Right lobe of liver (tissue), 4 donors: ENCODE data around the gene ABCA6.

Source experiments
- POLR2A ChIP-seq: fragments of 450-650 bp; IDR thresholded peaks from one replicate; pipeline ENCODE4 v1.6.1; 2017; ENCODE audit warnings: antibody characterized with exemption, mild to moderate bottlenecking
- TF ChIP-seq, protein P1 (sequence below), 4 donors: fragments of 200-600 bp in 3 of 4; fragments of 450-650 bp in 1 of 4; IDR thresholded peaks; one replicate each; pipeline versions ENCODE4 v1.5.1 to v1.8.0; 2016 to 2022; ENCODE audit warnings: antibody characterized with exemption in 4 of 4, mild to moderate bottlenecking in 2 of 4
- donor health status: DM: no; HTN: no; CAD: no.
- donor health status: DM: no; HTN: no; CAD: no.
- donor health status: DM: no; HTN: yes; CAD: no.

DNA sequence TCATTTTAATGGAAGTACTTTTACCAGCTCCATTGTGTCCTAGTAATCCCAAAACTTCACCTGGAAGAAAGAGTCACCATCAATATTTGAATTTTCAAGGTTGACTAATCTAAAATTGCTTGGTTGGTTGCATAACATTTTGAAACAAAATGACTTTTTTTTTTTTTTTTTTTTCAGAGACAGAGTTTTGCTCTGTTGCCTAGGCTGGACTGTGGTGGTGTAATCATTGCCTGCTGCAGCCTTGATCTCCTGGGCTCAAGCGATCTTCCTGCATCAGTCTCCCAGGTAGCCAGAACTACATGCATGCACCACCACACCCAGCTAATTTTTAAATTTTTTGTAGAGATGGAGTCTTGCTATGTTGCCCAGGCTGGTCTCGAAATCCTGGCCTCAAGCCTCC lies 12.6 kb upstream of the ABCA6 start:
- TF ChIP-seq, protein P1, sequence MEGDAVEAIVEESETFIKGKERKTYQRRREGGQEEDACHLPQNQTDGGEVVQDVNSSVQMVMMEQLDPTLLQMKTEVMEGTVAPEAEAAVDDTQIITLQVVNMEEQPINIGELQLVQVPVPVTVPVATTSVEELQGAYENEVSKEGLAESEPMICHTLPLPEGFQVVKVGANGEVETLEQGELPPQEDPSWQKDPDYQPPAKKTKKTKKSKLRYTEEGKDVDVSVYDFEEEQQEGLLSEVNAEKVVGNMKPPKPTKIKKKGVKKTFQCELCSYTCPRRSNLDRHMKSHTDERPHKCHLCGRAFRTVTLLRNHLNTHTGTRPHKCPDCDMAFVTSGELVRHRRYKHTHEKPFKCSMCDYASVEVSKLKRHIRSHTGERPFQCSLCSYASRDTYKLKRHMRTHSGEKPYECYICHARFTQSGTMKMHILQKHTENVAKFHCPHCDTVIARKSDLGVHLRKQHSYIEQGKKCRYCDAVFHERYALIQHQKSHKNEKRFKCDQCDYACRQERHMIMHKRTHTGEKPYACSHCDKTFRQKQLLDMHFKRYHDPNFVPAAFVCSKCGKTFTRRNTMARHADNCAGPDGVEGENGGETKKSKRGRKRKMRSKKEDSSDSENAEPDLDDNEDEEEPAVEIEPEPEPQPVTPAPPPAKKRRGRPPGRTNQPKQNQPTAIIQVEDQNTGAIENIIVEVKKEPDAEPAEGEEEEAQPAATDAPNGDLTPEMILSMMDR (IDR thresholded peaks at IDR 0.05), result no peak
- no peak for TF ChIP-seq POLR2A
